Mucosa of stomach (tissue), 1 donor: Measurements from ENCODE around the gene FADS2.

Source experiments
- H3K27me3 ChIP-seq: one replicate; pipeline ENCODE4 v1.7.0; 2013; ENCODE audit warnings: mild to moderate bottlenecking, low read length; ENCODE audit not compliant: control insufficient read depth, insufficient read depth
- H3K36me3 ChIP-seq: one replicate; pipeline ENCODE4 v1.7.0; 2013; ENCODE audit warnings: low read length; ENCODE audit not compliant: control insufficient read depth, insufficient read depth
- H3K4me1 ChIP-seq: one replicate; pipeline ENCODE4 v1.7.0; 2013; ENCODE audit warnings: mild to moderate bottlenecking, low read length; ENCODE audit not compliant: control insufficient read depth, insufficient read depth
- H3K4me3 ChIP-seq: one replicate; pipeline ENCODE4 v1.7.0; 2013; ENCODE audit warnings: low read length
- H3K9ac ChIP-seq: one replicate; pipeline ENCODE4 v1.7.0; 2013; ENCODE audit warnings: mild to moderate bottlenecking, low read length, moderate library complexity
- H3K9me3 ChIP-seq: one replicate; pipeline ENCODE4 v1.7.0; 2013; ENCODE audit warnings: mild to moderate bottlenecking, low read length, moderate library complexity; ENCODE audit not compliant: control insufficient read depth
- donor health status: Pancreatic carcinoma.

Gene FADS2

GRCh38 chr11:61799665-61800284 is 28.3 kb upstream of the FADS2 start:
- H3K36me3 ChIP-seq, result no peaks in the 10 kb centered on the region
- H3K27me3 ChIP-seq, result no peaks in the 10 kb centered on the region
- no peak overlapping the region for H3K4me3 ChIP-seq
- no peak overlapping the region for H3K9ac ChIP-seq
- no peaks in the 10 kb centered on the region for H3K4me1 ChIP-seq
- no peaks in the 10 kb centered on the region for H3K9me3 ChIP-seq

GRCh38 chr11:61800331-61801281 is 27.5 kb upstream of the FADS2 start:
- no peaks in the 10 kb centered on the region for H3K9me3 ChIP-seq
- no peaks in the 10 kb centered on the region for H3K36me3 ChIP-seq
- no peak overlapping the region for H3K4me3 ChIP-seq
- H3K4me1 ChIP-seq, result no peaks in the 10 kb centered on the region
- H3K9ac ChIP-seq, result no peak overlapping the region
- H3K27me3 ChIP-seq, result no peaks in the 10 kb centered on the region

GRCh38 chr11:61802605-61803004 is 25.5 kb upstream of the FADS2 start:
- Histone ChIP-seq H3K36me3 (no peaks in the 10 kb centered on the region), H3K4me3 (no peak overlapping the region), H3K9ac (no peak overlapping the region), H3K9me3 (no peaks in the 10 kb centered on the region), H3K27me3 (no peaks in the 10 kb centered on the region), H3K4me1 (no peaks in the 10 kb centered on the region)

GRCh38 chr11:61803889-61804647 is 24.0 kb upstream of the FADS2 start:
- no peak overlapping the region for H3K4me3 ChIP-seq
- H3K4me1 ChIP-seq, result no peaks in the 10 kb centered on the region
- no peaks in the 10 kb centered on the region for H3K9me3 ChIP-seq
- H3K36me3 ChIP-seq, result no peaks in the 10 kb centered on the region
- H3K27me3 ChIP-seq, result no peaks in the 10 kb centered on the region
- no peak overlapping the region for H3K9ac ChIP-seq

GRCh38 chr11:61805146-61805545 is 23.0 kb upstream of the FADS2 start:
- Histone ChIP-seq H3K27me3 (no peaks in the 10 kb centered on the region), H3K4me1 (no peaks in the 10 kb centered on the region), H3K9me3 (no peaks in the 10 kb centered on the region), H3K36me3 (no peaks in the 10 kb centered on the region), H3K4me3 (no peak overlapping the region), H3K9ac (no peak overlapping the region)

- Histone ChIP-seq H3K4me1 (no peaks in the 10 kb centered on the region), H3K4me3 (no peak overlapping the region), H3K9ac (no peak overlapping the region), H3K9me3 (no peaks in the 10 kb centered on the region), H3K36me3 (no peaks in the 10 kb centered on the region), H3K27me3 (no peaks in the 10 kb centered on the region)
Observed at GRCh38 chr11:61806785-61807184, 21.3 kb upstream of the FADS2 start.

- Histone ChIP-seq H3K9me3 (no peaks in the 10 kb centered on the region), H3K4me1 (peaks cover 16% of the 10 kb centered on the region), H3K27me3 (peaks cover 5% of the 10 kb centered on the region), H3K36me3 (no peaks in the 10 kb centered on the region), H3K4me3 (no peak overlapping the region), H3K9ac (no peak overlapping the region)
Observed at GRCh38 chr11:61810671-61811175, 17.4 kb upstream of the FADS2 start.

- peaks cover 13% of the 10 kb centered on the region for H3K27me3 ChIP-seq
- no peak overlapping the region for H3K9ac ChIP-seq
- H3K9me3 ChIP-seq, result no peaks in the 10 kb centered on the region
- H3K36me3 ChIP-seq, result no peaks in the 10 kb centered on the region
- H3K4me3 ChIP-seq, result no peak overlapping the region
- H3K4me1 ChIP-seq, result peaks cover 23% of the 10 kb centered on the region
Observed at GRCh38 chr11:61811831-61812230, 16.3 kb upstream of the FADS2 start.

GRCh38 chr11:61812736-61813411 is 15.2 kb upstream of the FADS2 start:
- Histone ChIP-seq H3K4me1 (peaks cover 23% of the 10 kb centered on the region), H3K4me3 (no peak overlapping the region), H3K9me3 (no peaks in the 10 kb centered on the region), H3K36me3 (no peaks in the 10 kb centered on the region), H3K9ac (no peak overlapping the region), H3K27me3 (peaks cover 18% of the 10 kb centered on the region)

- Histone ChIP-seq H3K27me3 (peaks cover 24% of the 10 kb centered on the region), H3K4me3 (peak overlapping the region; percentile 68), H3K9me3 (no peaks in the 10 kb centered on the region), H3K36me3 (no peaks in the 10 kb centered on the region), H3K9ac (peak overlapping the region; percentile 73), H3K4me1 (peaks cover 23% of the 10 kb centered on the region)
Observed at GRCh38 chr11:61814247-61814957, 13.7 kb upstream of the FADS2 start.
